IMR-90 (cell line): ENCODE results near the gene RCN2. TPM values are rescaled to one million over a fixed set of nuclear protein-coding genes. Genes with fewer than 3 reads are reported as not detected.

Experiments used
- ATAC-seq: fragments of 200-7000 bp; cut with Tn5 transposase; 2 replicates; pipeline ENCODE4 v1.9.1; 2020; ENCODE audit warnings: low read depth, mild to moderate bottlenecking, moderate library complexity
- BruUV-seq: library from RNA; stranded (reverse); fragments of 400-500 nt; replicated peaks from 2 replicates; lab custom pipeline; 2021; lab: Mats Ljungman, UMichigan
- CTCF ChIA-PET: fragments of 300-600 bp; formaldehyde crosslinking; extraction: SDS; loops from one replicate; lab custom pipeline; 2021; ENCODE audit warnings: antibody characterized with exemption; lab: Yijun Ruan, JAX
- POLR2A ChIA-PET: fragments of 300-600 bp; sonication (Branson Sonifier 250); formaldehyde crosslinking; loops from one replicate; lab custom pipeline; 2022; ENCODE audit warnings: antibody characterized with exemption; ENCODE audit not compliant: unreplicated experiment; lab: Charles Lee
- DNase-seq: peaks from one replicate; pipeline ENCODE4 v3.0.0; 2013
- H2AFZ ChIP-seq: replicated peaks from 2 replicates; pipeline ENCODE3; 2013; ENCODE audit warnings: low read length, mild to moderate bottlenecking; ENCODE audit not compliant: poor library complexity
- H2AK5ac ChIP-seq: 2 replicates; pipeline ENCODE4 v1.6.1; 2013; ENCODE audit warnings: low read depth, low read length, inconsistent platforms
- H2AK9ac ChIP-seq: replicated peaks from 2 replicates; pipeline ENCODE3; 2013; ENCODE audit warnings: mild to moderate bottlenecking, low read depth, low read length, moderate library complexity; ENCODE audit not compliant: poor library complexity
- H2BK120ac ChIP-seq: 2 replicates; pipeline ENCODE4 v1.6.1; 2013; ENCODE audit warnings: low read depth, low read length, inconsistent platforms
- H2BK15ac ChIP-seq: 3 replicates; pipeline ENCODE4 v1.6.1; 2013; ENCODE audit warnings: low read depth, low read length, inconsistent platforms
- H2BK20ac ChIP-seq: 2 replicates; pipeline ENCODE4 v1.6.1; 2013; ENCODE audit warnings: low read depth, mild to moderate bottlenecking, inconsistent platforms, low read length, moderate library complexity
- H2BK5ac ChIP-seq: 2 replicates; pipeline ENCODE4 v1.6.1; 2013; ENCODE audit warnings: mild to moderate bottlenecking, low read depth, low read length, inconsistent platforms; ENCODE audit not compliant: poor library complexity, severe bottlenecking
- H3K14ac ChIP-seq: replicated peaks from 2 replicates; pipeline ENCODE4 v1.6.1; 2013; ENCODE audit warnings: low read depth, low read length, inconsistent platforms
- H3K18ac ChIP-seq: 2 replicates; pipeline ENCODE4 v1.6.1; 2013; ENCODE audit warnings: low read depth, low read length, control low read depth
- H3K23ac ChIP-seq: 2 replicates; pipeline ENCODE4 v1.6.1; 2013; ENCODE audit warnings: low read depth, low read length, inconsistent platforms
- H3K27ac ChIP-seq: 2 replicates; pipeline ENCODE4 v1.5.1; 2013; ENCODE audit warnings: mild to moderate bottlenecking, control low read depth, low read length; ENCODE audit not compliant: insufficient read depth
- H3K27me3 ChIP-seq: 2 replicates; pipeline ENCODE4 v1.6.1; 2013; ENCODE audit warnings: low read length; ENCODE audit not compliant: control insufficient read depth, insufficient read depth
- H3K36me3 ChIP-seq: 2 replicates; pipeline ENCODE4 v1.6.1; 2013; ENCODE audit warnings: low read length, mixed read lengths; ENCODE audit not compliant: control insufficient read depth, insufficient read depth
- H3K4ac ChIP-seq: 2 replicates; pipeline ENCODE4 v1.6.1; 2013; ENCODE audit warnings: low read depth, low read length, inconsistent platforms
- H3K4me1 ChIP-seq: 2 replicates; pipeline ENCODE4 v1.6.1; 2013; ENCODE audit warnings: low read length, mixed read lengths; ENCODE audit not compliant: control insufficient read depth, insufficient read depth
- H3K4me2 ChIP-seq: 2 replicates; pipeline ENCODE4 v1.6.1; 2013; ENCODE audit warnings: low read depth, mild to moderate bottlenecking, control low read depth, low read length, moderate library complexity
- H3K4me3 ChIP-seq: 2 replicates; pipeline ENCODE4 v1.5.1; 2013; ENCODE audit warnings: low read depth, mild to moderate bottlenecking, control low read depth, low read length, moderate library complexity; ENCODE audit not compliant: insufficient read depth
- H3K56ac ChIP-seq: 2 replicates; pipeline ENCODE4 v1.6.1; 2013; ENCODE audit warnings: low read length, inconsistent platforms; ENCODE audit not compliant: insufficient read depth; ENCODE audit errors: extremely low read depth
- H3K79me1 ChIP-seq, 2 experiments: 2 replicates each; pipeline ENCODE4 v1.6.1; 2013; ENCODE audit warnings: low read length in 2 of 2, inconsistent platforms in 1 of 2, low read depth in 1 of 2
- H3K9ac ChIP-seq: 2 replicates; pipeline ENCODE4 v1.6.1; 2013; ENCODE audit warnings: low read depth, low read length, control low read depth
- H3K9me1 ChIP-seq: 2 replicates; pipeline ENCODE4 v1.6.1; 2013; ENCODE audit warnings: low read length, inconsistent platforms; ENCODE audit not compliant: insufficient read depth
- H3K9me3 ChIP-seq: 2 replicates; pipeline ENCODE4 v1.6.1; 2013; ENCODE audit warnings: low read length; ENCODE audit not compliant: control insufficient read depth, insufficient read depth
- H4K20me1 ChIP-seq: 2 replicates; pipeline ENCODE4 v1.6.1; 2013; ENCODE audit warnings: low read length, inconsistent platforms; ENCODE audit not compliant: insufficient read depth
- H4K5ac ChIP-seq: 2 replicates; pipeline ENCODE4 v1.6.1; 2013; ENCODE audit warnings: mild to moderate bottlenecking, low read depth, low read length, control low read depth
- H4K8ac ChIP-seq, 2 experiments: 2 replicates each; pipeline ENCODE4 v1.6.1; 2013; ENCODE audit warnings: low read depth in 2 of 2, low read length in 2 of 2, control low read depth in 1 of 2, inconsistent platforms in 1 of 2
- H4K91ac ChIP-seq: 2 replicates; pipeline ENCODE4 v1.6.1; 2013; ENCODE audit warnings: low read depth, low read length, inconsistent platforms; ENCODE audit not compliant: insufficient read depth
- CEBPB ChIP-seq: IDR thresholded peaks from 2 replicates; pipeline ENCODE4 v1.6.1; 2012; ENCODE audit warnings: low read depth, low read length, improper control_type of control experiment
- CHD1 ChIP-seq: IDR thresholded peaks from 2 replicates; pipeline ENCODE4 v1.6.1; 2012; ENCODE audit warnings: low read depth, low read length, improper control_type of control experiment
- ELK1 ChIP-seq: fragments of 150-350 bp; IDR thresholded peaks from 2 replicates; pipeline ENCODE4 v1.6.1; 2016; ENCODE audit warnings: low read depth, mild to moderate bottlenecking, low read length, moderate library complexity, borderline replicate concordance
- FOS ChIP-seq: fragments of 150-350 bp; IDR thresholded peaks from 2 replicates; pipeline ENCODE4 v1.6.1; 2016; ENCODE audit warnings: low read depth, low read length
- MAFK ChIP-seq: IDR thresholded peaks from 2 replicates; pipeline ENCODE4 v1.6.1; 2012; ENCODE audit warnings: low read depth, low read length, improper control_type of control experiment
- MAZ ChIP-seq: IDR thresholded peaks from 2 replicates; pipeline ENCODE4 v1.6.1; 2012; ENCODE audit warnings: low read depth, mild to moderate bottlenecking, low read length, improper control_type of control experiment, moderate library complexity, borderline replicate concordance
- MXI1 ChIP-seq: IDR thresholded peaks from 2 replicates; pipeline ENCODE4 v1.6.1; 2012; ENCODE audit warnings: low read depth, mild to moderate bottlenecking, low read length, moderate library complexity, borderline replicate concordance
- POLR2A ChIP-seq: IDR thresholded peaks from 2 replicates; pipeline ENCODE4 v1.6.1; 2012; ENCODE audit warnings: mild to moderate bottlenecking, low read depth, low read length
- RAD21 ChIP-seq: IDR thresholded peaks from 2 replicates; pipeline ENCODE4 v1.6.1; 2012; ENCODE audit warnings: low read length, improper control_type of control experiment
- RFX5 ChIP-seq: IDR thresholded peaks from 2 replicates; pipeline ENCODE4 v1.8.0; 2012; ENCODE audit warnings: low read depth, mild to moderate bottlenecking, low read length, moderate library complexity
- USF2 ChIP-seq: fragments of 150-350 bp; IDR thresholded peaks from 2 replicates; pipeline ENCODE4 v1.6.1; 2017; ENCODE audit warnings: mild to moderate bottlenecking, antibody characterized with exemption, low read length, low read depth
- WGBS, 2 experiments: methylation state at CpG; one replicate each; pipeline versions ENCODE4 v1.1.5 to v1.1.7; 2013; ENCODE audit warnings: missing lambda C conversion rate in 2 of 2; ENCODE audit not compliant: insufficient read length in 1 of 2; ENCODE audit errors: extremely low coverage in 2 of 2; 5-methylcytosine and 5-hydroxymethylcytosine counted together
- dilution Hi-C: fragments of 300-500 bp; cut with HindIII; formaldehyde crosslinking; loops from one replicate; pipeline ENCODE4 v1.14.3; 2018; ENCODE audit warnings: low sequenced_read_pairs; ENCODE audit not compliant: unreplicated experiment
- in situ Hi-C: fragments of 300-500 bp; cut with MboI; formaldehyde crosslinking; loops from 3 replicates; pipeline ENCODE4 v1.14.3; 2019; ENCODE audit warnings: low sequenced_read_pairs, inconsistent platforms, mixed read lengths
- intact Hi-C: fragments of 100-400 bp; cut with micrococcal nuclease; formaldehyde crosslinking; loops from 2 replicates; pipeline ENCODE4 v1.10.0; 2022
- polyA plus RNA-seq, 3 experiments: library from polyadenylated mRNA; depleted of rRNA; stranded (reverse); fragments of >200 nt; gene quantifications; 2 replicates each; pipeline ENCODE4 v1.2.3, GENCODE V29; 2012; ENCODE audit warnings: low replicate concordance in 1 of 3
- total RNA-seq: library from RNA; depleted of rRNA; stranded (reverse); fragments of >200 nt; gene quantifications from 2 replicates; pipeline ENCODE4 v1.2.3, GENCODE V29; 2012

The RCN2 gene
- total and polyA plus RNA-seq, 2 of the 4 experiments (the other 2 are of a cell fraction), result 12.0 to 56.5 TPM

GRCh38 chr15:76991048-76991447, 59.5 kb downstream of the RCN2 start (continued):
- no peak for TF ChIP-seq MAFK
- TF ChIP-seq RFX5, result no peak
- no peak for TF ChIP-seq CHD1
- TF ChIP-seq POLR2A, result no peak
- TF ChIP-seq FOS, result no peak

GRCh38 chr15:76991741-76992645, 60.4 kb downstream of the RCN2 start:
- no peak overlapping the region for H3K9ac ChIP-seq
- no peak overlapping the region for H3K4me2 ChIP-seq
- intact Hi-C loops, result no loop called here
- no peak overlapping the region for H2AFZ ChIP-seq
- no peak overlapping the region for H4K91ac ChIP-seq
- peaks cover 8% of the 10 kb centered on the region for H3K4me1 ChIP-seq
- H3K9me3 ChIP-seq, result no peaks in the 10 kb centered on the region
- H3K4ac ChIP-seq, result no peak overlapping the region
- H4K20me1 ChIP-seq, result no peaks in the 10 kb centered on the region
- in situ Hi-C loops, result no loop called here
- ChIA-PET CTCF (interaction anchor here (0.6 kb wide), 1 partner anchor 88 kb away, joined by 3 read pairs; no protein-coding TSS in a partner anchor), POLR2A (no interaction called here)
- H3K18ac ChIP-seq, result no peak overlapping the region
- H3K4me3 ChIP-seq, result no peak overlapping the region
- peaks cover 25% of the 10 kb centered on the region for H3K27me3 ChIP-seq
- H2AK5ac ChIP-seq, result no peak overlapping the region
- H3K27ac ChIP-seq, result no peak overlapping the region
- no peaks in the 10 kb centered on the region for H3K79me1 ChIP-seq
- 0 out of 2 replicates have a peak, but pooled peaks cover 6% of the 10 kb centered on the region for H3K9me1 ChIP-seq
- H2BK15ac ChIP-seq, result no peak overlapping the region
- no peak overlapping the region for H3K23ac ChIP-seq
- H4K8ac ChIP-seq, result no peak overlapping the region
- no TSS peak for BruUV-seq
- H2BK5ac ChIP-seq, result no peak overlapping the region
- H2BK20ac ChIP-seq, result no peak overlapping the region
- ATAC-seq (no peak), DNase-seq (no peak)
- no peak overlapping the region for H3K56ac ChIP-seq
- no peak overlapping the region for H2AK9ac ChIP-seq
- H3K14ac ChIP-seq, result no peak overlapping the region
- H2BK120ac ChIP-seq, result no peak overlapping the region
- no peak overlapping the region for H4K5ac ChIP-seq
- TF ChIP-seq MAFK (no peak), ELK1 (no peak), USF2 (no peak), POLR2A (no peak), RAD21 (no peak), MAZ (no peak), CEBPB (no peak), RFX5 (no peak), MXI1 (no peak)
- no peaks in the 10 kb centered on the region for H3K36me3 ChIP-seq
- dilution Hi-C loops, result no loop called here
- WGBS, 2 experiments, result 73% methylated on average over 7 of the region's 9 CpGs; no CpG with 5 or more reads in 1 of the 2 experiments
